Dermis microvascular lymphatic vessel endothelial cell (primary cell): ENCODE measurements around the gene NR2F1-AS1. TPM values are rescaled to one million over a fixed set of nuclear protein-coding genes. Genes with fewer than 3 reads are reported as not detected.

ENCODE experiments used
- DNase-seq, 2 donors: peaks; one replicate each; pipeline versions ENCODE4 v3.0.0 to v3.0.0-alpha.2; 2010; ENCODE audit warnings: low read depth in 2 of 2
- total RNA-seq: library from RNA; depleted of rRNA; stranded (reverse); fragments of >200 nt; gene quantifications from 2 replicates; pipeline ENCODE4 v1.2.1, GENCODE V29; 2014

NR2F1-AS1 gene
- total RNA-seq, 1 donor from 2014 or later, result 17.5 TPM

- DNase-seq, result no peak
Measured at GRCh38 chr5:93603078-93603792, 22.2 kb upstream of the NR2F1-AS1 start.

GRCh38 chr5:93602241-93603077, 21.4 kb upstream of the NR2F1-AS1 start:
- DNase-seq, result no peak

- DNase-seq, result no peak
Measured at GRCh38 chr5:93601802-93602155, 20.8 kb upstream of the NR2F1-AS1 start.

- no peak for DNase-seq
Measured at GRCh38 chr5:93601071-93601801, 20.2 kb upstream of the NR2F1-AS1 start.

- no peak for DNase-seq
Measured at GRCh38 chr5:93600409-93601070, 19.5 kb upstream of the NR2F1-AS1 start.

GRCh38 chr5:93599399-93600120, 18.5 kb upstream of the NR2F1-AS1 start:
- no peak for DNase-seq

GRCh38 chr5:93599001-93599379, 18.0 kb upstream of the NR2F1-AS1 start:
- DNase-seq, result no peak

- DNase-seq, result no peak
Measured at GRCh38 chr5:93598091-93599000, 17.3 kb upstream of the NR2F1-AS1 start.

- no peak for DNase-seq
Measured at GRCh38 chr5:93596676-93597490, 15.9 kb upstream of the NR2F1-AS1 start.

- no peak for DNase-seq
Measured at GRCh38 chr5:93596310-93596675, 15.3 kb upstream of the NR2F1-AS1 start.

GRCh38 chr5:93595420-93596147, 14.6 kb upstream of the NR2F1-AS1 start:
- DNase-seq, result no peak

- DNase-seq, result no peak
Measured at GRCh38 chr5:93594591-93595419, 13.8 kb upstream of the NR2F1-AS1 start.

GRCh38 chr5:93593476-93594131, 12.6 kb upstream of the NR2F1-AS1 start:
- DNase-seq, result no peak

- no peak for DNase-seq
Measured at GRCh38 chr5:93592883-93593282, 11.9 kb upstream of the NR2F1-AS1 start.

GRCh38 chr5:93591323-93591945, 10.4 kb upstream of the NR2F1-AS1 start:
- DNase-seq, result no peak

GRCh38 chr5:93590493-93590892, 9.5 kb upstream of the NR2F1-AS1 start:
- no peak for DNase-seq

GRCh38 chr5:93589829-93590215, 8.8 kb upstream of the NR2F1-AS1 start:
- no peak for DNase-seq
